ENCODE measurements around the gene SPART.
"Not testable (repeated sequence)": the region's sequence is repeated elsewhere in the genome, so short reads cannot be mapped to it uniquely, and the experiment has no call there.

Gene SPART

DNA sequence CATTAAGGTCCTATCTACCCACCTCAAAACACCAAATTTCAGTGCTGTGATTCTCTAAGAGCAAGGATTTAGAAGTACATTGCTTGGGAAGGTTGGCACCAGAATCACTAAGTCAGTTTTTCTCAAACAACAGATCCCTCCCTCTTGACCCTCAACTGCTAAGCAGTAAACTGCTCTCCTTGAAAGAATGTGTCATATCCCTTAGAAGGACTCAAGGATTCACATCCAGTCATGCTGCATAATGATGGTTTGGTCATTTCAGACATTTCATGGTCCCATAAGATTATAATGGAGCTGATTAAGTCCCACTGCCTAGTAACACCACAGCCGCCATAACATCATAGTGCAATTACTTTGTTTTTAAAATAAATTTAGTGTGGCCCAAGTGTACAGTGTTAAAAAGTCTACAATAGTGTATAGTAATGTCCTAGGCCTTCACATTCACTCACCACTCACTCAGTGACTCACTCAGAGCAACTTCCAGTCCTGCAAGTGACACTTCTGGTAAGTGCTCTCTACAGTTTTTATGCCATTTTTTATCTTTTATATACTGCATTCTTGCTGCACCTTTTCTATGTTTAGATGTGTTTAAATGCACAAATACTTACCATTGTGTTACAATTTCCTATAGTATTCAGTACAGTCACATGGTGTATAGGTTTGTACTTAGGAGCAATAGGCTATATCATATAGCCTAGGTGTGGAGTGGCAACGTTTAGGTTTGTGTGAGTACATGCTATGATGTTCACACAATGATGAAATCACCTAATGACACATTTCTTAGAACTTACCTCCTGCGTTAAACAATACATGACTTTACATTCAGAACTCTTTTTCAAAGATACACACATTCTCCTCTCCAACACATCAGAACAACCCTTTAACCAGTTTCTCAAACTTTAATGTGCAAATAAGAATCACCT, 32.9 kb downstream of the SPART start:
- no peak for DNase-seq (ENCODE audit: low spot score)

- DNase-seq (ENCODE audit: low spot score), result no peak
Observed at GRCh38 chr13:36310417-36311108, 35.6 kb downstream of the SPART start.

DNA sequence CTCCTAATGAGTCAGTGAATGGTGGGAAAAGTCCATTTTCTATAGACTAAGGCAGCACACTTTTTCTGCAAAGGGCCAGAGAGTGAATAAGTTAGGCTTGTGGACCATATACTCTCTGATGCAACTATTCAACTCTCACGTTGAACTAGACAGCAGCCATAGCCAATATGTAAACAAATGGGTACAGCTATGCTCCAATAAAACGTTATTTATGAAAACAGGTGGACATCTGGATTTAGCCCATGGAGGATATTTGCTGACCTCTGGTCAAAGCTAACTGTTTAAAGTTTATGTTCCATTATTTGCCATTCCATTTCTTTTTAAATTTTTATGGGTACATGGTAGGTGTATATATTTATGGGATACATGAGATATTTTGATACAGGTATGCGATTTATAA, 43.9 kb downstream of the SPART start:
- no peak for DNase-seq (ENCODE audit: low spot score)

DNA sequence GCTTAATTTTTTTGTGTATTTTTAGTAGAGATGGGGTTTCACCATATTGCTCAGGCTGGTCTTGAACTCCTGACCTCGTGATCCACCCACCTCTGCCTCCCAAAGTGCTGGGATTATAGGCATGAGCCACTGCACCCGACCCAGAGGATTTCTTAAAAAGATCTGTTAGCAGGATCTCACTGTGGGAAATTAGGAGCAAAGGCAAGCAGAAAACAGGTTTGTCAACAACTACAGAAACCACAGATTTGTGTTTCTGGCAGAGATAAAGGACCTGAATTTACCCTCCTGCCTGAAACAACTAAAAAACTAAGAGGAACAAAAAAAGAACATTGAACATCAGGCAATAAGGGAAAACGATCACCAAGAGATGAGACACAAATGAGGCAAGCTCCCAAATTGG, 46.7 kb downstream of the SPART start:
- DNase-seq (ENCODE audit: low spot score), result not testable (repeated sequence)

GRCh38 chr13:36298535-36299068, 47.6 kb downstream of the SPART start:
- no peak for DNase-seq (ENCODE audit: low spot score)

DNA sequence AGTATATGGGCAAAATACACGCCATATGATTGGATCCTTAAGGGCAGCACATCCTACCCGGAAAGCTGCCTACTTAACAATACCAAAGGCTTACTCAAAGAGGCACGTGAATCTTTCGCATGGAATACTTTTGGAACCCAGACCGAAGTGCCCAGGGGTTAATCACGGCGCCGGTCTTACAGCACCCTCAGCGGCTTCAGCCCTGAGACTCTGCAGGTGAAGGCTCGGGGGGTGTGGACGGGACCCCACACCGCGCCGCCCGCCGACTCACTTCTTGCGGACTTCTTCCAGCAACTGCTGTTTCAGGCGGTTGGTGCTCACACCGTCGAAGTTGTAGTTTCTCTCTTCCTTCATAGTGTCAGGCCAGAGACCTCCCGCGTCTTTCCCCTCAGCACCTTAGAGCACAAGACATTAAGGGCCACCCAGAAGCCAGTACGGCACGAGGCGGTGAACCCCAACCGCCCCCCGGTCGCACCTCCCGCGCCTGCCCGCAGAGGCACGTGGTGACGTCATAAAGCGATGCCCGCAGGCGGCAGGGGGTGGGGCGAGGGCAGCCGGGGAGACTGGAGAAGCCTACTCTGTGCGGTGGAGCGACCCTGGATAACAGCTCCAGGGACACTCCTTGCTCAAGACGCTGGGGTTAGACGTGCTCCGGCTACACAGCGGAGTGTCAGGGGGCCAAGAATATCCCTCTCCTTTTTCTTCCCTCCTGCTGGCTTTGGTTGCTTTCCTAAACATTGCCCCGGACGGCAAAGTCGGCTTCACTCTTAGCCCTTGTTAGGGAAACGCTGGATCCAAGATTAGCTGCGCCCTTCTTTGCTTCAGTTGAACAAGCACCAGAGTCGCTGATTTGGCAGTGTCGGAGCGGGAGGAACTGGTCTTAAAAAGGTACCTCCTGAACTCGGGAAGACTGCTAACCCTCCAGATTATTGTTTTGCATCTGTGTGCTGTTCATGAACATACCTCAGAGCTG, 48.5 kb downstream of the SPART start, which contains the start of gene CCDC169:
TSS of gene CCDC169 (minus strand) at position 449 of the 973 bp plus-strand sequence. CDS start at position 354, 95 bp downstream.
- DNase-seq (ENCODE audit: low spot score), result peak; percentile 82

GRCh38 chr13:36294096-36294495, 52.1 kb downstream of the SPART start:
- DNase-seq (ENCODE audit: low spot score), result no peak

GRCh38 chr13:36293497-36293896, 52.7 kb downstream of the SPART start:
- no peak for DNase-seq (ENCODE audit: low spot score)

DNA sequence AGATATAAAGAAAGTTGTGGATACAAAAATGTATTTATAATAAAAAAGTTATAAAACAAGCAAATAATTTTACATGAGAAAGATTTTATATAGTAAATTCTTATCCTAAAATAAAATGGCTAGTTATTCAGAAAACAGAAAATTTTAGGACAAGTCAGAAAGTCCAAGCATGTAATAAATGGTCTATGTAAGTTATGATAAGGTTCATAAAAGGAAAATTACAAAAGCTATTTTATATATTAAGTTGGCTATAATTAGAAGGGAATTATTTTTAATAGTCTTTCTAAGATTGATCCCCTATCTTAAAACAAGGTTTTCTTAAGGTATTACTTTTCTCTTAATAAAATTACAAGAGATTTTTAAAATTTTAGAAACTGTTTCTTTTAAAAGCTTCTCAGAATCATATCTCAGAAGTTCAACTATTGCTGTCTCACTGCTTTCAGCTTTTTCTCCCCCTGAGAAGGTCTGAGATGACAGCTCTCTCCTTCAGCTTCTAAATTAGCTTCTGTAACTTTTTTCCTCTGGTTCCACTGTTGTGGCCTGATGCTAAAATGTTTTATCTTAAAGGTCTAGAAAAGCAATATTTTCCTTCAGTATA, 57.3 kb downstream of the SPART start:
- no peak for DNase-seq (ENCODE audit: low spot score)

DNA sequence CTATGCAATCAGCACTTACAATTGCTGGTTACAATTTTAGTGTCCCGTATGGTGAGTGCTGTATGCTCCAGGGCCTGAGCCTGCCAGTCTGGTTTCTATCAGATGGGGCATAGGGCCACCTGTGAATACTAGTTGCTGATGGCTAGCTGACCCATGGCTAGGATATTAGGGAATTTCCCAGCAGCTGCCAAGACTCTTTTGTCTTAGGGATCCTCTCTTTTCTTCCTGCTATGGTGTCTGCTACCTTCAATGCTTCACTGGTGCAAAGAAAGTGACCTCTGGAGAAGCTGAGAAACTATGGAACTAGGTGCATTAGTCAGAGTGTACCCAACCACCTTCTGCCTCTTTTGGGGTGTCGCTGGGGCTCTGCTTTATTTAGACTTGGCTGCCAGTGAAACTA, 60.2 kb downstream of the SPART start:
- no peak for DNase-seq (ENCODE audit: low spot score)

GRCh38 chr13:36282821-36283432, 63.3 kb downstream of the SPART start:
- no peak for DNase-seq (ENCODE audit: low spot score)

- peak; percentile 32 for DNase-seq (ENCODE audit: low spot score)
Observed at GRCh38 chr13:36275190-36276002, 70.8 kb downstream of the SPART start.

GRCh38 chr13:36273431-36273830, 72.8 kb downstream of the SPART start:
- no peak for DNase-seq (ENCODE audit: low spot score)

- no peak for DNase-seq (ENCODE audit: low spot score)
Observed at GRCh38 chr13:36261976-36262375, 84.2 kb downstream of the SPART start.

GRCh38 chr13:36261011-36261410, 85.2 kb downstream of the SPART start:
- DNase-seq (ENCODE audit: low spot score), result no peak

- no peak for DNase-seq (ENCODE audit: low spot score)
Observed at GRCh38 chr13:36259361-36260137, 86.6 kb downstream of the SPART start.

DNA sequence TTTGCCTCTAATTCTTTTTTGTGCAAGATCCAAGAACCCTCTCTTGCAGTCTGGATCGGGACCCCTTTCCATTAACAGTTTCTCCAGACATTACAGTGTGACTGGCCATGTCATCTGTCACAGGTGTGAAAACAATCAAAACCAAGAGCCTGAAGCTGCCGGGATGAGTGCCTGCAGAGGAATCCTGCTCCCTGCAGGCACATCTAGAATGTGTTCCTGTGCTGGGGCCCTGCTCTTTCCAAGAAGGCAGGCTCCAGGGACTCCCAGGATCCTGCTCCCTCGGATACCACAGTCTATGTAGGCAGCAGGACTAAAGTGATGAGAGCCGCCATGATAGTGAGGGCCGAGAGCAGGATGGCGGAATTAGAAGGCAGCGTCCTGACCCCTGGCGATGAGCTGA, 87.4 kb downstream of the SPART start:
- DNase-seq (ENCODE audit: low spot score), result no peak
